ENCODE results near the gene TRPM8. TPM values are rescaled to one million over a fixed set of nuclear protein-coding genes. Genes with fewer than 3 reads are reported as not detected.

TRPM8 gene
- total RNA-seq, 2 donors from 2014 or later = 71.1 to 71.3 TPM

DNA sequence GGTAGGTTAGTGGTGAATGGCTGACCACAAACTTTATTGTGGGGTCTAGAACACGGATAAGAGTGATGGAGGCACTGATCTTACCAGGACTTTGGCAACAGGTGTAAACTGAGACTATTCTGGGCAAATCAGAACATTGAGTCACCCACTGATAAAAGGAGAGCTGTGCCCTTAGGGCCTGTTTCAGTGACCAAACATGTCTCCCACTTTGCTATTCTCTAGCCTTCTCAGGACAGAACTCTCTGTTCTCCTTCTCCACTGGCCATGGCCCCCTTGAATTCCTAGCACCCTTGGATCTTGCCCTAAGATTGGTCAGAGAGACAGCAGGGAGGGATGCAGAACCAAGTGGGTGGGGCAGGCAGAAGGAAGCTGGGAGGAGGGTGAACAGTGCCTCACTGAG lies 18.3 kb downstream of the TRPM8 start:
- H3K27ac ChIP-seq = peak overlapping the region in 1 of 2 donors; percentile 3

DNA sequence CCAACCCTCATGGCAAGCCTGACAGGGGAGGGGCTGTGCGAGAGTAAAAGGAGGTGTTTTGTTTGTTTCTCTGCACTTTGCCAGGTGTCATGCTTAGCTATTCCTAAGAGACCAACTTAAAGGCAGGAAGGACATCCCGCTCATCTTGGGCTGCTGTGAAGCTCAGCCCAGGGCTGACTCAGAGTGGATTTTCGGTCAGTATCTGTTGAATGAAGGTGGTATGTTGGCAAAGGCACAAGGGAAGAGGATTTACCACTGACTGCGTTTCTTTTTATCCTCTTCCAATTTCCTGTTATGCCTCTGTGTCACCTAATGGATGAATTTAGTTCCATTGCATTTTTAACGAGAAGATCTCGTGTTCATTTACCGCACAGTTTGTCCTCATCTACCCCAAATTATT lies 18.9 kb downstream of the TRPM8 start:
- Histone ChIP-seq H3K4me3 (no peak overlapping the region), H3K36me3 (no peaks in the 10 kb centered on the region), H3K9me3 (no peaks in the 10 kb centered on the region), H3K4me1 (replicated peaks) (peaks cover 5% of the 10 kb centered on the region), H3K27ac (peak overlapping the region in 1 of 2 donors; percentile 5), H3K27me3 (replicated peaks; ENCODE audit: insufficient read depth) (no peaks in the 10 kb centered on the region)
- TF ChIP-seq POLR2A (IDR thresholded peaks at IDR 0.05) (no peak), CTCF (IDR thresholded peaks at IDR 0.05) (no peak), POLR2AphosphoS5 (IDR thresholded peaks at IDR 0.05) (no peak)
- WGBS = 31% methylated on average over 7 of the region's 7 CpGs
- intact Hi-C loops (cut with DNase I) = no loop called here
- DNase-seq (ENCODE audit: low spot score) = no peak

More for the DNA sequence above, 18.3 kb downstream of the TRPM8 start:
- Histone ChIP-seq H3K9me3 (no peaks in the 10 kb centered on the region), H3K4me3 (no peak overlapping the region), H3K36me3 (no peaks in the 10 kb centered on the region), H3K4me1 (replicated peaks) (peaks cover 5% of the 10 kb centered on the region), H3K27me3 (replicated peaks; ENCODE audit: insufficient read depth) (no peaks in the 10 kb centered on the region)
- no peak for DNase-seq (ENCODE audit: low spot score)
- 93% methylated on average over 1 of the region's 1 CpG for WGBS
- intact Hi-C loops (cut with DNase I) = no loop called here
- no peak for TF ChIP-seq POLR2AphosphoS5 (IDR thresholded peaks at IDR 0.05)
- TF ChIP-seq POLR2A (IDR thresholded peaks at IDR 0.05) = no peak

- no peaks in the 10 kb centered on the region for H3K27me3 ChIP-seq (replicated peaks; ENCODE audit: insufficient read depth)
- DNase-seq (ENCODE audit: low spot score) = no peak
- no peaks in the 10 kb centered on the region for H3K9me3 ChIP-seq
- 59% methylated on average over 35 of the region's 36 CpGs for WGBS
- intact Hi-C loops (cut with DNase I) = no loop called here
- H3K27ac ChIP-seq = no peak overlapping the region
- peaks cover 9% of the 10 kb centered on the region for H3K4me1 ChIP-seq (replicated peaks)
- no peaks in the 10 kb centered on the region for H3K36me3 ChIP-seq
- TF ChIP-seq POLR2A (IDR thresholded peaks at IDR 0.05) = no peak
- no peak for TF ChIP-seq POLR2AphosphoS5 (IDR thresholded peaks at IDR 0.05)
- no peak for TF ChIP-seq CTCF (IDR thresholded peaks at IDR 0.05)
- H3K4me3 ChIP-seq = no peak overlapping the region
These were observed 21.6 kb downstream of the TRPM8 start for GRCh38 chr2:233938676-233939370.

- DNase-seq (ENCODE audit: low spot score) = no peak
- TF ChIP-seq POLR2A (IDR thresholded peaks at IDR 0.05) (no peak), POLR2AphosphoS5 (IDR thresholded peaks at IDR 0.05) (peak; percentile 45)
- Histone ChIP-seq H3K27ac (peak overlapping the region; percentile 9 to 21), H3K27me3 (replicated peaks; ENCODE audit: insufficient read depth) (no peaks in the 10 kb centered on the region), H3K36me3 (no peaks in the 10 kb centered on the region), H3K4me1 (replicated peaks) (peaks cover 4% of the 10 kb centered on the region), H3K9me3 (no peaks in the 10 kb centered on the region), H3K4me3 (no peak overlapping the region)
- intact Hi-C loops (cut with DNase I) = no loop called here
- 69% methylated on average over 12 of the region's 12 CpGs for WGBS
These were observed 23.5 kb downstream of the TRPM8 start for GRCh38 chr2:233940376-233941276.

- intact Hi-C loops (cut with DNase I) = no loop called here
- no peak for DNase-seq (ENCODE audit: low spot score)
These were observed 25.6 kb downstream of the TRPM8 start for GRCh38 chr2:233942731-233943130.

More at GRCh38 chr2:233942731-233943130, 25.6 kb downstream of the TRPM8 start:
- no peaks in the 10 kb centered on the region for H3K9me3 ChIP-seq
- 97% methylated on average over 4 of the region's 4 CpGs for WGBS
- H3K4me1 ChIP-seq (replicated peaks) = peaks cover 4% of the 10 kb centered on the region
- no peak for TF ChIP-seq POLR2AphosphoS5 (IDR thresholded peaks at IDR 0.05)
- TF ChIP-seq POLR2A (IDR thresholded peaks at IDR 0.05) = no peak
- no peak for TF ChIP-seq CTCF (IDR thresholded peaks at IDR 0.05)
- H3K27me3 ChIP-seq (replicated peaks; ENCODE audit: insufficient read depth) = no peaks in the 10 kb centered on the region
- no peak overlapping the region for H3K27ac ChIP-seq
- H3K36me3 ChIP-seq = no peaks in the 10 kb centered on the region
- H3K4me3 ChIP-seq = no peak overlapping the region

Data from prostate gland (tissue), 2 donors.